ENCODE data around the gene SPIRE1. TPM values are rescaled to one million over a fixed set of nuclear protein-coding genes. Genes with fewer than 3 reads are reported as not detected.

Gene SPIRE1
- total RNA-seq, 1 donor from 2014 or later = 16.9 TPM

GRCh38 chr18:12428923-12429322 lies 229.0 kb downstream of the SPIRE1 start:
- DNase-seq (ENCODE audit: low spot score in 2 of 2) = no peak
- Histone ChIP-seq H3K4me3 (no peak overlapping the region), H3K9me3 (no peaks in the 10 kb centered on the region), H3K27me3 (no peaks in the 10 kb centered on the region), H3K36me3 (peaks cover 32% of the 10 kb centered on the region in 2 donors), H3K4me1 (no peaks in the 10 kb centered on the region), H3K27ac (no peak overlapping the region)
- intact Hi-C loops (cut with DNase I) = no loop called here
- TF ChIP-seq CTCF (IDR thresholded peaks at IDR 0.05) = no peak

- intact Hi-C loops (cut with DNase I) = no loop called here
Measured at GRCh38 chr18:12426924-12427323, 231.0 kb downstream of the SPIRE1 start.

GRCh38 chr18:12424252-12424651 lies 233.7 kb downstream of the SPIRE1 start:
- no peak for DNase-seq (ENCODE audit: low spot score in 2 of 2)
- no peaks in the 10 kb centered on the region for H3K9me3 ChIP-seq
- no peak for TF ChIP-seq CTCF (IDR thresholded peaks at IDR 0.05)
- H3K36me3 ChIP-seq = peaks cover 2 to 8% of the 10 kb centered on the region in 2 donors
- no peak overlapping the region for H3K4me3 ChIP-seq
- H3K27ac ChIP-seq = no peak overlapping the region
- H3K4me1 ChIP-seq = peaks cover 3 to 4% of the 10 kb centered on the region in 2 donors
- intact Hi-C loops (cut with DNase I) = no loop called here
- H3K27me3 ChIP-seq = no peaks in the 10 kb centered on the region

More at GRCh38 chr18:12426924-12427323, 231.0 kb downstream of the SPIRE1 start:
- no peak overlapping the region for H3K27ac ChIP-seq
- DNase-seq (ENCODE audit: low spot score in 2 of 2) = no peak
- no peaks in the 10 kb centered on the region for H3K4me1 ChIP-seq
- H3K9me3 ChIP-seq = no peaks in the 10 kb centered on the region
- peaks cover 14 to 20% of the 10 kb centered on the region in 2 donors for H3K36me3 ChIP-seq
- H3K27me3 ChIP-seq = no peaks in the 10 kb centered on the region
- TF ChIP-seq CTCF (IDR thresholded peaks at IDR 0.05) = no peak
- no peak overlapping the region for H3K4me3 ChIP-seq

GRCh38 chr18:12423820-12424219 lies 234.1 kb downstream of the SPIRE1 start:
- Histone ChIP-seq H3K27me3 (no peaks in the 10 kb centered on the region), H3K9me3 (no peaks in the 10 kb centered on the region), H3K4me3 (no peak overlapping the region), H3K36me3 (peaks cover 0 to 8% of the 10 kb centered on the region in 2 donors), H3K27ac (no peak overlapping the region), H3K4me1 (peaks cover 3 to 4% of the 10 kb centered on the region in 2 donors)
- DNase-seq (ENCODE audit: low spot score in 2 of 2) = no peak
- no peak for TF ChIP-seq CTCF (IDR thresholded peaks at IDR 0.05)
- intact Hi-C loops (cut with DNase I) = no loop called here

- TF ChIP-seq CTCF (IDR thresholded peaks at IDR 0.05) = no peak
- Histone ChIP-seq H3K4me3 (no peak overlapping the region), H3K27ac (no peak overlapping the region), H3K36me3 (peaks cover 0 to 8% of the 10 kb centered on the region in 2 donors), H3K9me3 (no peaks in the 10 kb centered on the region), H3K27me3 (no peaks in the 10 kb centered on the region), H3K4me1 (peaks cover 3 to 4% of the 10 kb centered on the region in 2 donors)
- intact Hi-C loops (cut with DNase I) = no loop called here
- no peak for DNase-seq (ENCODE audit: low spot score in 2 of 2)
Measured at GRCh38 chr18:12423393-12423792, 234.5 kb downstream of the SPIRE1 start.

- H3K27me3 ChIP-seq = no peaks in the 10 kb centered on the region
- intact Hi-C loops (cut with DNase I) = no loop called here
- DNase-seq (ENCODE audit: low spot score in 2 of 2) = no peak
- H3K9me3 ChIP-seq = no peaks in the 10 kb centered on the region
- H3K27ac ChIP-seq = no peak overlapping the region
- no peak overlapping the region for H3K4me3 ChIP-seq
- peaks cover 0 to 8% of the 10 kb centered on the region in 2 donors for H3K36me3 ChIP-seq
- TF ChIP-seq CTCF (IDR thresholded peaks at IDR 0.05) = no peak
- H3K4me1 ChIP-seq = peaks cover 3 to 4% of the 10 kb centered on the region in 2 donors
Measured at GRCh38 chr18:12422936-12423335, 235.0 kb downstream of the SPIRE1 start.

Data from ascending aorta (tissue), 2 donors.